ENCODE measurements around the gene TMEM184A.

DNA sequence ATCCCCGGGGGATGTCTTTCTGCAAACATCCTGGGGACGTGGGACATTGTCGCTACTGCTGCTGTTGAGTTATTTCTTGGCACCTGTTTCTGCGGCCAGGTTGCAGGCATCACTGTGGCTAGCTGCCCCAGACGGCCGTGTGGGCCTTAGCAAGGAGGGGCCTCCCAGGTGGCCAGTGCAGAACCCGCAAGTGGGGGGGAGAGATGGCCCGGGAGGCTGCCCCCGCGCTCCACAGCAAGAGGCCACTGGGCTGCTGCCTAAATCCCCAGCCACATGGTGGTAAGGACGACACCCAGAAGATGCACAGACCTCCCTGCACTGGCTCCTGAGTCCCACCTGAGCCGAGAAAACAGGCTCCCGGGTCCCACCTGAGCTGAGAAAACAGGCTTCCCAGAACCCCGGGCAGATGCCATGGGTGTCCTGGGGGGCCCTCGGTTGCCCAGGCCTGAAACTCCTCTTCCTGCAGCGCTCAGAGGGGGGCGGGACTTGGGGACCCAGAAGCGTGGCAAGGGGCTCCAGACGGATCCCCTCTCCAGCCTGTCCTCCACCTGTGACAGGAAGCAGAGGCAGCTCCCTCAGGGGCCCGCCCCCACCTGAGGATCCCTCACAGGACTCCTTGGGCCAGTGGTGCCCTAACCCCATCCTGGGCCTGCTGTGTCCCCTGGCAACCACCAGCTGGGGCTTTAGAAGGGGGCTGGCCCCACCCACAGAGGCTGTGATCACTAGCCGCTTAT, 26.5 kb downstream of the TMEM184A start:
- TF ChIP-seq POLR2AphosphoS5 (IDR thresholded peaks at IDR 0.05; ENCODE audit: borderline replicate concordance, low read depth, low read length), result no peak
- TF ChIP-seq EZH2 (IDR thresholded peaks at IDR 0.05), result no peak
- no peak for TF ChIP-seq FOXP2 (optimal IDR thresholded peaks at IDR 0.05; ENCODE audit: control extremely low read depth, extremely low read length, insufficient read depth)

Measured in SK-N-MC (cell line).